Adrenal gland (tissue), 5 donors: Measurements from ENCODE around the gene GRAMD1B.

Source experiments
- POLR2A ChIP-seq, 2 donors: fragments of 450-650 bp; IDR thresholded peaks; one replicate each; pipeline ENCODE4 v1.6.1; 2017; ENCODE audit warnings: antibody characterized with exemption in 2 of 2, mild to moderate bottlenecking in 2 of 2, moderate library complexity in 1 of 2
- TF ChIP-seq, protein P1 (sequence below), 6 experiments: fragments of 450-650 bp in 4 of 6; fragments of 200-600 bp in 2 of 6; sonication (generic) in 1 of 6; IDR thresholded peaks; 1 replicate in 5 of 6; 2 replicates in 1 of 6; pipeline versions ENCODE4 v1.5.1 to v1.8.0; 2016 to 2021; ENCODE audit warnings: antibody characterized with exemption in 6 of 6, mild to moderate bottlenecking in 2 of 6, moderate library complexity in 1 of 6
- donor health status: DM: no; HTN: no; CAD: no.

DNA sequence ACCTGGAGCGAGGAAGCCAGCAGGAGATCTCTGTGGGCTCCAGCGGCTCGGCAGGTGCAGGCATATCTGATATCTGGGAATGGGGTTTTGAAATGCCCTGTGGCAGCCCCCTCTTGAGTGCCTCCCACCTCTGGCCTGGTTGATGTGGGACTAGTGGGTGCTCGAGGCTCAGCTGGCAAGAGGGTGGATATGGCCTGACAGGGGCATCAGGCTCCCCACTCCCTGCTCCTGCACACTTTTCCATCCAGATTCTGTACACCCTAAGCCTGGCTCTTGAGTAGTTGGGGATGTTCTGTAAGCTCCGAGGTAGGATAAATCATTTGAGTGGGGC is 149.4 kb downstream of the GRAMD1B start:
- TF ChIP-seq, protein P1, sequence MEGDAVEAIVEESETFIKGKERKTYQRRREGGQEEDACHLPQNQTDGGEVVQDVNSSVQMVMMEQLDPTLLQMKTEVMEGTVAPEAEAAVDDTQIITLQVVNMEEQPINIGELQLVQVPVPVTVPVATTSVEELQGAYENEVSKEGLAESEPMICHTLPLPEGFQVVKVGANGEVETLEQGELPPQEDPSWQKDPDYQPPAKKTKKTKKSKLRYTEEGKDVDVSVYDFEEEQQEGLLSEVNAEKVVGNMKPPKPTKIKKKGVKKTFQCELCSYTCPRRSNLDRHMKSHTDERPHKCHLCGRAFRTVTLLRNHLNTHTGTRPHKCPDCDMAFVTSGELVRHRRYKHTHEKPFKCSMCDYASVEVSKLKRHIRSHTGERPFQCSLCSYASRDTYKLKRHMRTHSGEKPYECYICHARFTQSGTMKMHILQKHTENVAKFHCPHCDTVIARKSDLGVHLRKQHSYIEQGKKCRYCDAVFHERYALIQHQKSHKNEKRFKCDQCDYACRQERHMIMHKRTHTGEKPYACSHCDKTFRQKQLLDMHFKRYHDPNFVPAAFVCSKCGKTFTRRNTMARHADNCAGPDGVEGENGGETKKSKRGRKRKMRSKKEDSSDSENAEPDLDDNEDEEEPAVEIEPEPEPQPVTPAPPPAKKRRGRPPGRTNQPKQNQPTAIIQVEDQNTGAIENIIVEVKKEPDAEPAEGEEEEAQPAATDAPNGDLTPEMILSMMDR (IDR thresholded peaks at IDR 0.05), result no peak
- no peak for TF ChIP-seq POLR2A (IDR thresholded peaks at IDR 0.05)
